8988T (cell line): ENCODE data around the gene ACLY.

Source experiments
- DNase-seq: peaks from one replicate; pipeline ENCODE4 v3.0.0; 2011

The ACLY gene

GRCh38 chr17:41918314-41919164 is at the start of gene ACLY:
Gene ACLY (minus strand): TSS chr17:41918951. CDS start chr17:41913873, 5,078 bp downstream.
- DNase-seq = peak; percentile 91

- no peak for DNase-seq
These were observed 49.3 kb upstream of the ACLY start for GRCh38 chr17:41967921-41968578.

DNA sequence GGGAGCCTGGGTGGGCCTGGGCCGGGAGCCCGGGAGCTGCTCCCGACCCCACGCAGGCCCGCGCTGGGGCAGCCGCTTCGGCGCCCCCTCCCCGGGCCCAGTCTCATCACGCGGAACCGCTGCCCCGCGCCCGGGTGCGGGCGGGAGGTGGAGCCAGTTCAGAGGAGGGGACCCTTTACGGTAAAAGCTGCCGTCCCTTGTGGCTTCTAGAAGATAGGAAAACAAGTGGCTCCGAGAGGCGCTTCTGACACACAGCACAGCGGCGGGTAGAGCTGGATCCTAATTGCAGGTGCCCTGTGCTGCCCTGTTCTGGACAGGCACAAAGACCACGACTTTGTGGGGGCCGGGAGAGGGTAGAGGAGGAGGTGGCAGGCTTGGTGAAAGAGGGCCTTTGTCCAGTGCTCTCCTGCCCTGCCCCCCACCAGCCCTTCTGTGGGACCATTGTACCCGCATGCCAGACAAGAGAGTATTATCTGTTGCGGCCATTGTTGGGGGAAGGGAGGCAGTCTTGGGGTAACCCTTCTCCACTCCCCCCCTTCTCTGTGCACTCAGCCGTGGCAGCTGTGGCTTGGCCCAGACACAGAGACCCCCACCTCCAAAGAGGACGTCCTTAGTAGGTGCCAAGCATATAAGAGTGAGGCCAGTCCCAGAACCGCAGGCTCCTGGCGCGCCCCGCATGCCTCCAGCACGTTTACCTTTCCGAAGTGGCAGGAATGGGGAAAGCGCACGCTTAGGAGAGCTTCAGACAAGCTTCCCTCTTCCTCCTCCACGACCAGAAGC is 48.6 kb upstream of the ACLY start:
- DNase-seq = no peak

- DNase-seq = peak; percentile 84
These were observed 47.9 kb upstream of the ACLY start, which contains the start of gene CNP for GRCh38 chr17:41966463-41967140. Gene CNP (plus strand): TSS chr17:41966795. CDS start chr17:41966885, 90 bp downstream.

- peak; percentile 58 for DNase-seq
These were observed 47.1 kb upstream of the ACLY start for GRCh38 chr17:41965694-41966462.

DNA sequence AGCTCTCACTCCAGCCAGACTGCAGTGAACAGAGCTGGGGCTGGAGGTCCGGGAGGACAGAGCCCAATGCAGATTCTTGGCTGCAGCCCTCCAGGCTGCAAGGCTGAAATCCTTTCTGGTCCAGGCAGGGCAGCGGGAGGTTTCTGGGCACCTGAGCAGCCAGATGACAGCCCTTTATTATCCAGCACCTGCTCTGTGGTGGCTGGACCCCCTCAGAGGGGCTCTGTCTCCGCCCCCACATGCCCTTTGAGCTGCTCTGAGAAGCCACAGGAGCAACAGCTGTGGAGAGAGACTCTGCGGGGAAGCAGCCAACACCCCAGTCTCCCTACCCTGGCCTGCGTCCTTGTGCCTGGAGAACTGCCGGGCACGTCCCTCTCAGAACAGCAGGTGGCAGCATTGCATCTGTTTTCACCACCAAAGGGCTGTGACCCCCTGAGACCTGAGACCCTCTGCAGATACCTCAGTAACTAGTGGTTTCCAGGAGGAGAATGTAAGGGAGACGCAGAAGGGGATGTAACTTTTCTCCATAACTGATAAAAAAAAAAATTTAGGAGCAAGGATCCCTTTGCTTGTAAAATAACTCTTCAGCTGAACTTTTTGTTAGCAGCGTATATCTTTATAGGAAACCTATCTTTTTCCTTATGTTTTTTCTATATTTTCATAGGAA is 44.1 kb upstream of the ACLY start:
- peak; percentile 78 for DNase-seq

GRCh38 chr17:41962111-41962510 is 43.4 kb upstream of the ACLY start:
- DNase-seq = no peak

DNA sequence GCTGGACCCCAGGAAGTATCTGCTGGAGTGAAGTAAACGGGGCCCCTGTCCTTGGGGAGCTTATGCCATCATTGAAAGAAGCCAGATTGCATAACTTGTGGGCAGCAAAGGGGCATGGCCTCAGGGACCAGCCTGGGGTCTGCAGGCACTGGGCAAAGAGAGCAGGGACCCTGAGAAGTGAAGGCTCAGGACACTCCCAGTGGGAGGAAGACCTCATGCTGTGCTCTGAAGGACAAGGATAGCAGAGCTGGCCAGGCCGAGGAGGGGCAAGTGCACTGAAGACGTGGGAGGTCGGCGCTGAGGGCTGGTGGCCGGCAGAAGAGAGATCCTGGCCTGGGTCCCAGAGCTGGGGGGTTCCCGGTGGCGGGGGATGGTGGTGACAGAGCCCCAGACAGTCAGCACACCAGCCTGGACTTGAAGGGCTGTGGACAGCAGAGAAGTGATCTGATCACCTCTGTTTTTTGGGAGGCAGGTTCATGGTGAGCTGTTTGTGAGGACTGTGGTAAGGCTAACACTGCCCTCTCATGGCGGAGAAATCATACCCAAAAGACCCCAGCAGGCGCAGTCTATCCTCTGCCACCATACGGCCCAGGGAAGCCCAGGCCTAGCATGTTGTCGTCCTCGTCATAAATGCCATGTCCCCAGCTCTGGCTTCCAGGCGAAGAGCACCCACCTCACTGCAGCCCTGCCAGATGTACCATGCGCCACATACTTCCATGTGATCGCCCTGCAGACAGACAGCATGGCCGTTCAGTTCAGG is 40.8 kb upstream of the ACLY start:
- DNase-seq = peak; percentile 68

GRCh38 chr17:41959030-41959335 is 40.2 kb upstream of the ACLY start:
- DNase-seq = no peak

DNA sequence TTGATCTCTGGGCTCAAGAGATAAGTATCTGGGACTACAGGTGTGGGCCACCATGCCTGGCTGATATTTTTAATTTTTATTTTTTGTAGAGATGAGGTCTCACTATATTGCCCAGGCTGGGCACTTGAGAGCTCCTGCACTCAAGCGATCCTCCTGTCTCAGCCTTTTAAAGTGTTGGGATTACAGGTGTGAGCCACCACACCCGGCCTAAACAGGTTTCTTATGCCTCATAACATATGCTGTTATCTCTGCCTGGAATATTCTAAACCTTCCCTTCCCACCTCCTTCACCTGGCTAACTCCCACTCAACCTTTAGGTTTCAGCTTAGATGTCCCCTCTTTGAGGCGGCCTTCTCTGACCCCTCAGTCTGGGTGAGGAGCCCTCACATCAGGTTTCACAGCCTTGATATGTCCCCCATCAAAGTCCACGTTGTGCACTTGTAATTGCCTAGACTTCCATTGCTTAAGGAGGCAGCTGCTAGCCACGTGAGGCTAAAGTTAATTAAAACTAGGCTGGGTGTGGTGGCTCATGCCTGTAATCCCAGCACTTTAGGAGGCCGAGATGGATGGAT is 39.2 kb upstream of the ACLY start:
- DNase-seq = no peak

GRCh38 chr17:41957031-41957868 is 38.5 kb upstream of the ACLY start:
- DNase-seq = no peak

DNA sequence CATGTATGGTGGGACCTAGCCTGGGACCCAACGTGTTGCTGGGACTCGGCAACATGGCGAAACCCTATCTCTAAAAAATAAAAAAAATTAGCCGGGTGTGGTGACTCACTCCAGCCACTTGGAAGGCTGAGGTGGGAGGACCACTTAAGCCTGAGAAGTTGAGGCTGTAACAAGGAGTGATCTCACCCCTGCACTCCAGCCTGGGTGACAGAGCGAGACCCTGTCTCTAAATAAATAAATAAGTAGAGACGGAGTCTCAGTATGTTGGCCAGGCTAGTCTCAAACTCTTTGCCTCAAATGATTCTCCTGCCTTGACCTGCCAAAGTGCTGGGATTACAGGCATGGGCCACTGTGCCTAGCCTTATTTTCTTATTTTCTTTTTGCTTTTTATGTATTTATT is 37.8 kb upstream of the ACLY start:
- no peak for DNase-seq

DNA sequence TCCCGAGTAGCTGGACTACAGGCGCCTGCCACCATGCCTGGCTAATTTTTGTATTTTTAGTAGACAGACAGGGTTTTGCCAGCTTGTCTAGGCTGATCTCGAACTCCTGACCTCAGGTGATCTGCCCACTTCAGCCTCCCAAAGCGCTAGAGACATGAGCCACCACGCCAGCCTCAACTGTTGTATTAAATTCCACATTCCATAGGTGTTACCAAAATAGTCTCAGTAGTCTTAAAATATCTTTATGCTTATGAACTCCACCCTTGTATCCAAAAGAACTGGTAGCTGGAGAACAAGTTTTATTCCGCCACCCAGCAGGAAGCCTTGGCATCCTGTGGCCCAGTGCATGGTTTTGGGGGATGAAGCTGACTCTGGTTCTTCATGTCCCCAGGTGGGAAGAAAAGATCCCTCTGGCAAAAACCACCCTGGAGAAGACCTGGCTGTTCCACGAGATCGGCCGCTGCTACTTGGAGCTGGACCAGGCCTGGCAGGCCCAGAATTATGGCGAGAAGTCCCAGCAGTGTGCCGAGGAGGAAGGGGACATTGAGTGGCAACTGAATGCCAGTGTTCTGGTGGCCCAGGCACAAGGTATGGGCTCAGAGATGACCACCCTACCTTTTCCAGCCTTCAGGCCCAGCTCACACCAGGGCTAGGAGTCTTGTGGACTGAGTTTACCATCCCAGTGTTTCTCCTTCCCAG is 30.2 kb upstream of the ACLY start:
- DNase-seq = no peak

- no peak for DNase-seq
These were observed 26.2 kb upstream of the ACLY start for GRCh38 chr17:41944943-41945342.

DNA sequence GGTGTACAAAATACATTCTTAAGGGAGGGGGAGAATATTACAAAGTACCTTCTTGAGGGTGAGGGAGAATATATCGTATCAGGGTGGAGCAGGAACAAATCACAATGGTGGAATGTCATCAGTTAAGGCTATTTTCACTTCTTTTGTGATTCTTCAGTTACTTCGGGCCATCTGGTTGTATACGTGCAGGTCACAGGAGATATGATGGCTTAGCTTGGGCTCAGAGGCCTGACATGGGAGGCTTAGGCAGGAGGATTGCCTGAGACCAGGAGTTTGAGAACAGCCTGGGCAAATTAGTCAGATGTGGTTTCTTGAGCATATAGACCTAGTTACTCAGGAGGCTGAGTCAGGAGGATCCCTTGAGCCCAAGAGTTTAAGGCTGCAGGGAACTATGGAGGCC is 24.7 kb upstream of the ACLY start:
- no peak for DNase-seq

DNA sequence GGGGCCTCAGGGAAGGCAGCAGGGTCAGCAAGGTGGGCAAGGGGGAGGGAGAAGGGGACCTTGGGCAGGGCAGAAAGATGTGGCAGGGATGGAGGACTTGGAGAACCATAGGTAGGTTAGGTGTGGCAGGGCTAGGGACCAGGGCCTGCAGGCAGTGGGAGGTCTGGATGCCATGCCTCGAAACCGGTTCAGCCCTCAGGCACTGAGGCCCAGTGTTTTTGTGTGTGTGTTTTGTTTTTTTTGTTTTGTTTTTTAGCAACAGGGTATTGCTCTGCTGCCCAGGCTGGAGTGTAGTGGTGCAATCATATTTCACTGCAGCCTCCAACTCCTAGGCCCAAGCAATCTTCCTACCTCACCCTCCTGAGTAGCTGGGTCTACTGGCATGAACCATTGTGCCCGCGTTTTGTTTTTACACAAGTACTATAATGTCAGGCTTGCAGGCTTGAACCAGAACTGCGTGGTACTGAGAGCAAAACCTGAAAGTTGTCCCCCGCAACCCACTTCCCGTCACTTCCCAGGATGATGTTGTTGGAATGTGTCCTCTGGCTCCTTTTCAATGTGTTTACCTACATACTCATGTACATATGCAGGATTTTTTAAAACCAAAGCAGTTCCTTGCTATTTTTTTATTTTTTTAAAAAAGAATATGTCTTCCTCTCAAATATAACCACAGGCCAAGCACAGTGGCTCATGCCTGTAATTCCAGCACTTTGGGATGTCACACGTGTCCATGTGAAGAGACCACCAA is 24.0 kb upstream of the ACLY start:
- no peak for DNase-seq

GRCh38 chr17:41941168-41941567 is 22.4 kb upstream of the ACLY start:
- no peak for DNase-seq

GRCh38 chr17:41939693-41940090 is 20.9 kb upstream of the ACLY start:
- DNase-seq = no peak
